Left cardiac atrium (tissue), 4 donors: ENCODE measurements around the gene TXNRD2. TPM values are rescaled to one million over a fixed set of nuclear protein-coding genes. Genes with fewer than 3 reads are reported as not detected.

Experiments
- ATAC-seq, 2 donors: fragments of 200-7000 bp; cut with Tn5 transposase; one replicate each; pipeline ENCODE4 v1.9.1; 2020; ENCODE audit warnings: mild to moderate bottlenecking in 2 of 2, moderate library complexity in 2 of 2
- DNase-seq: peaks from one replicate; pipeline ENCODE4 v3.0.0-alpha.2; 2020
- intact Hi-C, 2 donors: fragments of 100-400 bp; cut with DNase I; formaldehyde crosslinking; loops; one replicate each; pipeline versions ENCODE4 v1.14.1 to v1.15.1; 2022 to 2023
- total RNA-seq, 2 donors: library from RNA; stranded (reverse); fragmentation: NEBNext Ultra II Directional; extraction: Animal tissue kit (Norgen Biotek cat#: 25700); gene quantifications; one replicate each; pipeline ENCODE4 v1.2.1, GENCODE V29; 2021
- donor health status: DM: no; HTN: yes; CAD: no.
- donor health status: DM: no; HTN: yes; CAD: no; lungs with severe emphysema.
- donor health status: DM: yes; HTN: yes; CAD: no.
- donor health status: Dilated cardiomyopathy.

The TXNRD2 gene
- total RNA-seq, 2 donors from 2014 or later, result 22.7 to 29.6 TPM

- DNase-seq (no peak), ATAC-seq (no peak)
- intact Hi-C loops, result no loop called here
Measured at GRCh38 chr22:19981171-19981960, 39.7 kb upstream of the TXNRD2 start.

GRCh38 chr22:19980766-19981165 lies 39.1 kb upstream of the TXNRD2 start:
- intact Hi-C loops, result no loop called here
- no peak for DNase-seq
- ATAC-seq, result no peak

DNA sequence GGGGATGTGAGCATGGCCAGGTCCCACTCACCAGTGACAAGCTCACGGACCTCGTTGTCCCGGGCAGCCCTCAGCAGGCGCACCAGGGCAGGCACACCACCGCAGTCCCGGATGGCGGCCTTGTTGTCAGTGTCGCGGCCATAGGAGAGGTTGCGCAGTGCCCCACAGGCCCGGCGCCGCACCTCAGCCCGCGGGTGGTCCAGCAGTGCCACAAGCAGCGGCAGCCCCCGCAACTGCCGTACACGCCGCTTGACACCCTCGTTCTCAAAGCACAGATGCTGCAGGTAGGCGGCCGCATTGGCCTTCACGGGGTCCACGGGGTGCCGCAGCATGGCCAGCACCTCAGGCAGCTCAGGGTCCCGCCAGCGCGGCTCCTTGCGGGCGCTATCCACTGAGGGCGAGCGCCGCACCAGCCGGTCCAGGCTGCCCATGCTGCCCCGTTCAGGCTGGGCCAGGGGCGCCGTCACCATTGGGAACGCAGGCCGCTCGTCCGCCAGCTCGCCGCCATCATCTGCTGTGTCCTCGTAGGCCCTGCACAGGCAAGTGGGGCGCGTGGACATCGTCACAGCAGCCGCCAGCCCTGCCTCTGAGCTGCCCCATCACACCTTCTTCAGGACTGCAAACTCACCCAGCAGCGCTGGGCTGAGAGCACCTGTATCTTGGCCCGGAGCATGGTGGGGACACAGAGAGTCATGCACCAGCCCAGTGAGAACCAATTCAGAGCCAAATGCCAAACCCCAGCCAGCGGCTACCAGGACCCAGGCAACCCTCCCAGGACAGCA lies 38.3 kb upstream of the TXNRD2 start:
- intact Hi-C loops, result loop anchor here in 1 of 2 donors (10.0 kb wide), 1 partner anchor 135 kb away; the partner anchor contains the start of genes RANBP1 and TRMT2A
- ATAC-seq, result no peak
- DNase-seq, result no peak

GRCh38 chr22:19978748-19979147 lies 37.1 kb upstream of the TXNRD2 start:
- no peak for ATAC-seq
- intact Hi-C loops, result loop anchor here in 1 of 2 donors (10.0 kb wide), 1 partner anchor 136 kb away; the partner anchor contains the start of genes RANBP1 and TRMT2A
- DNase-seq, result no peak

- ATAC-seq (no peak), DNase-seq (no peak)
- intact Hi-C loops, result loop anchor here in 1 of 2 donors (10.0 kb wide), 1 partner anchor 137 kb away; the partner anchor contains the start of genes RANBP1 and TRMT2A
Measured at GRCh38 chr22:19977296-19978243, 36.0 kb upstream of the TXNRD2 start.

DNA sequence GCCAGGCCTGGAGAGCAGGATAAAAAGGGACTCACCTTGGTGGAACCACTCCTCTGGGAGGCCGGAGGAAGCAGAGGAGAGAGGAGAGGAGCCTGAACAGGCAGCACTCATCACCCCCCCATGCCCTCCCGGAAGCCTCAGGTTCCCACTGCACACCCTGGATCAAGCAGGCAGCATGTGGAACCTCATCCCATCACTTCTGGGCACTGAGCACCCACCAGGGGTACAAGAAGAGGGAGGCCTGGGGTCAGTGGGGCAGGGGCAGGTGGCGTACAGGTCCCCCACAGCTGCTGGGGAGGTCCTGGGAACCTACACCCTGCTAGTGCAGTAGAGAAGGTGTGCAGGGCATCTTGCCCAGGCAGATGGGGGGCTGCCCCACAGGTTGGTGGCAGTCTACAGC lies 35.1 kb upstream of the TXNRD2 start:
- intact Hi-C loops, result loop anchor here in 1 of 2 donors (10.0 kb wide), 1 partner anchor 138 kb away; the partner anchor contains the start of genes RANBP1 and TRMT2A
- DNase-seq (no peak), ATAC-seq (no peak)

GRCh38 chr22:19975707-19976035 lies 34.1 kb upstream of the TXNRD2 start:
- no peak for ATAC-seq
- DNase-seq, result no peak
- intact Hi-C loops, result loop anchor here in 1 of 2 donors (10.0 kb wide), 1 partner anchor 139 kb away; the partner anchor contains the start of genes RANBP1 and TRMT2A

DNA sequence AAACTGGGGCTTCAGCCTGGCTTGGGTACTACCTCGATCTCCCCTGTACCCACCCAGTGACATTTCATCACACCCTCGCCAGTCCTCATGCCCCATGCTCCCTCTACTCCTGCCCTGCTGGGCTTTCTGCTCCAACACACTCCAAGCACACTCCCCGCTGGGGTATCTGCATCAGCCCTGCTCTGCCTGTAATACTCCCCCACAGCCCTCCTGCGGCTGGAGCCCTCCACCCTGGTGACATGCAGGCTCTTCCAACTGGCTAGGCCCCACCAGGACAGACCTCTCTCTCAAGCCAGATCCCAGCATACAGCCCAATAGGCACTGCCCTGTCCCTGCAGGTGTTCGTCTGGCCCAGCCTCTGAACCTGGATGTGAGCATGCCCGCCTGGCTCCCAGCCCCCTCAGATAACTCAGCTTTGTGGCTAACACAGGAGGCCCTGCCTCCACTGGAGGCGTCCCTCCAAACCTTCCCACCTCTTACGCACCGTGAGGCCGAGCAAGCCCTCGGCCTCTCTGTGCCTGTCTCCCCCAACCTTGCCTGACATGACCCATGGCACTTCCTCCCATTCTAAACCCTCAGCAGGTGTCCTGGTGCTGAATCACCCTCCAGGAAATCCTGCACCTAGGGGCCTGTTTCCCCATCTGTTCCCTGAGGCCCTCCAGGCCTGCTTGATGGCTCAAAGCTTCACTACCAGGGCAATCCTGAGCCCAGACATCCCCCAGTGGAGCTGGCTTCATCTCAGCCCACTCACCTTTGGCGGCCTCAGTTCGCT lies 33.5 kb upstream of the TXNRD2 start:
- intact Hi-C loops, result loop anchor here in 1 of 2 donors (10.0 kb wide), 1 partner anchor 140 kb away; the partner anchor contains the start of genes RANBP1 and TRMT2A
- DNase-seq (no peak), ATAC-seq (no peak)

GRCh38 chr22:19974268-19974861 lies 32.7 kb upstream of the TXNRD2 start:
- ATAC-seq (peak; percentile 4 to 16), DNase-seq (peak; percentile 53)
- intact Hi-C loops, result loop anchor here in 1 of 2 donors (10.0 kb wide), 1 partner anchor 140 kb away; the partner anchor contains the start of genes RANBP1 and TRMT2A

GRCh38 chr22:19973551-19974267 lies 32.1 kb upstream of the TXNRD2 start:
- no peak for ATAC-seq
- intact Hi-C loops, result loop anchor here in 1 of 2 donors (10.0 kb wide), 1 partner anchor 141 kb away; the partner anchor contains the start of genes RANBP1 and TRMT2A
- no peak for DNase-seq

- DNase-seq (no peak), ATAC-seq (no peak)
- intact Hi-C loops, result loop anchor here in 1 of 2 donors (10.0 kb wide), 1 partner anchor 142 kb away; the partner anchor contains the start of genes RANBP1 and TRMT2A
Measured at GRCh38 chr22:19972652-19973550, 31.3 kb upstream of the TXNRD2 start.

- ATAC-seq, result no peak
- intact Hi-C loops, result loop anchor here in 1 of 2 donors (10.0 kb wide), 1 partner anchor 143 kb away; the partner anchor contains the start of genes RANBP1 and TRMT2A
Measured at GRCh38 chr22:19972251-19972650, 30.6 kb upstream of the TXNRD2 start.

DNA sequence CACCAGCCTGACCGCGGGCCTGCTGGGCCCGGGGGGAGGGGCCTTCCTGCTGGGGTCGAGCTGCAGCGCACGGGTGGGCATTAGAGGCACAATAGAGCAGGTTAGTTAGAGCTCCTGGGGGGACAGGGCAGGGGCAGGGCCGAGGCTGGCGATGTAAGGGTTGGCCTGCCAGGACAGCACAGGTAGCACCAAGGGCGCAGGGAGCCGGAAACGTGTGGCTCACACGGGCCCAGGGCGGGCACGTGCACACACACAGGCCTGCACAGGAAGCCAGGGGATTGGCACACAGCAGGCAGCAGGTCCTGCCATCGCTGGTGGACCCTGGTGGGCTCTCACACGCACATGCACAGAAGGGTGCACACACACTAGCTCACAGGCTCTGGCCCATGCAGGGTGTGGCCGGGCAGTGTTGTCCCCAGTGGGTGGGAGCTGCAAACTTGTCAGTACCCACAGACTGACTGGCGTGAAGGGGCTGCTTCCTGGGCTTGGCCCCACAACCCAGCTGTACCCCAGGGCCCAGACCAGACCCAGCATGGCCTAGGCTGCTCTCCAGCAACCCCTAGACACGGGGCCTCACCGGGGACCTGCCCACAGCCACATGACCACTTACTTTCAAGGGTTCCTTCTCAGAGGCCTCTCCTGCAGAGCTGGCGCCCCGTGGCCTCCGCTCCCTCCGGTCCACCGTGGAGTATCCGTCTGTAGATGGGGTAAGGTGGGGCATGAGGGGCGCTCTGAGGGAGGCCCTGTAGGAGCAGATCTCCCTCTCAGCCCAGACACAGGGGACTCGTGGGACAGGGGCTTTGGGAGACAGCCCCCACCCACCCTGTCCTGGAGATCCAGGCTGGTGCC lies 29.9 kb upstream of the TXNRD2 start:
- no peak for DNase-seq
- ATAC-seq, result peak in 1 of 2 donors; percentile 2
- intact Hi-C loops, result loop anchor here in 1 of 2 donors (10.0 kb wide), 1 partner anchor 143 kb away; the partner anchor contains the start of genes RANBP1 and TRMT2A

More at GRCh38 chr22:19972251-19972650, 30.6 kb upstream of the TXNRD2 start:
- DNase-seq, result no peak

DNA sequence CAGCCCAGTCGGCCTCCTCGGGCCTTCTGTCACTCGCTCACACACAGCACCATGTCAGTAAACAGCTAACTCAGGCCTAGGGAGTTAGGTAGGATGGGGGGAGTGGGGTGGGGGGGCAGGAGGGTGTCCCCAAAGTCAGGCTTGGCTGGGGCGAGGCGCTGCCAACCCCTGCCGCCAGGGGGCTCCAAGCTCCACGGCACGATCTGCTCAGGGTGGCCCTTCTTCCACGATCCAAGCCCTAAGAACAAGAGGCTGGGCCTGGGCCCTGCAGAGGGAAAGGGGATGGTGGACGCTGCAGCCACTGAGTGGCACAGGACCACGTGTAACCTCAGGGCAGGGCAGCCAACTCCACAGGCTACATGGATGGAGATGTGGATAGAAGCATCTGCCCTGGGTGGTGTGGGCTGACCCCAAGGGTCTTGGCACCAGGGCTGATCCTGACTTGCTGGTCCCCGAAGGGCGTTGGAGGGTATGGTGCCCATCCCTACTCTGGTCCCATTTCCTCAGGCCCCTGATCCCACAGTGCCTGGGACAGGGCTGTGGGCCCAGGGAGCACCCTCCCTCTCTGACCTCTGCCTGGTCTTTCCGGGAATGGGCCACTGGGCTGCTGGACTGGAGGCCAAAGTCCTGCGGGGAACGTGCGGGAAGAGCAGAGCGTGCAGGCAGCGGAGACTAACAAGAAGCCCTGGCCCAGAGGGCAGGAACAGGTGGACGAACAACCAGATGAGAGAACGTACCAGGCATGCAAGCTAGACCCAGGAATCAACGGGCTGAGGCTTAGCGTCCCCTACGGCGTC lies 29.1 kb upstream of the TXNRD2 start:
- peak; percentile 74 for DNase-seq
- intact Hi-C loops, result loop anchor here (1.0 to 10.0 kb wide), 2 partner anchors 43 to 144 kb away; partner anchors contain the start of genes RANBP1 (in 1 of the 2) and TRMT2A (in 1 of the 2)
- ATAC-seq, result peak; percentile 61 to 81
